HepG2 (cell line): ENCODE data around the gene SPAG4. TPM values are rescaled to one million over a fixed set of nuclear protein-coding genes. Genes with fewer than 3 reads are reported as not detected.

ENCODE experiments used
- AGO2 ChIP-seq: fragments of 200-400 bp; formaldehyde crosslinking; optimal IDR thresholded peaks from 2 replicates; pipeline ENCODE3; 2017; ENCODE audit warnings: mild to moderate bottlenecking, low read depth, low read length, moderate library complexity
- BCL3 ChIP-seq: sonication (generic); formaldehyde crosslinking; IDR thresholded peaks from 2 replicates; pipeline ENCODE4 v1.5.1; 2020; ENCODE audit warnings: mild to moderate bottlenecking, missing genetic modification reagents, moderate library complexity
- CSRNP1 ChIP-seq: sonication (generic); formaldehyde crosslinking; IDR thresholded peaks from 2 replicates; pipeline ENCODE4 v1.8.1; 2023; ENCODE audit warnings: mild to moderate bottlenecking, missing genetic modification reagents
- GATA4 ChIP-seq: sonication (generic); IDR thresholded peaks from 2 replicates; pipeline ENCODE4 v1.6.1; 2016; ENCODE audit warnings: antibody characterized with exemption, low read depth, borderline replicate concordance
- IRF2 ChIP-seq: IDR thresholded peaks from 2 replicates; pipeline ENCODE4 v1.6.1; 2018; ENCODE audit warnings: missing genetic modification reagents, missing compliant biosample characterization
- KDM5A ChIP-seq: fragments of 200-600 bp; sonication (generic); IDR thresholded peaks from 2 replicates; pipeline ENCODE4 v1.7.0; 2018; ENCODE audit warnings: antibody characterized with exemption, mild to moderate bottlenecking, low read length, borderline replicate concordance
- MAFF ChIP-seq: IDR thresholded peaks from 2 replicates; pipeline ENCODE4 v1.6.1; 2011; ENCODE audit warnings: low read depth, low read length, improper control_type of control experiment
- MYPOP ChIP-seq: sonication (generic); formaldehyde crosslinking; IDR thresholded peaks from 2 replicates; pipeline ENCODE4 v1.8.1; 2023; ENCODE audit warnings: mild to moderate bottlenecking, moderate library complexity, missing genetic modification reagents
- PLSCR1 ChIP-seq: sonication (generic); formaldehyde crosslinking; IDR thresholded peaks from 2 replicates; pipeline ENCODE4 v1.5.0; 2020; ENCODE audit warnings: missing genetic modification reagents, mild to moderate bottlenecking, borderline replicate concordance
- PTBP1 ChIP-seq: fragments of 200-400 bp; formaldehyde crosslinking; IDR thresholded peaks from 2 replicates; pipeline ENCODE4 v1.6.1; 2018; ENCODE audit warnings: low read length, low read depth; ENCODE audit not compliant: poor library complexity, severe bottlenecking
- SOX13 ChIP-seq, 3 experiments: fragments of 450-650 bp in 1 of 3; sonication (generic) in 1 of 3; formaldehyde crosslinking in 1 of 3; IDR thresholded peaks in 2 of 3; conservative IDR thresholded peaks in 1 of 3; 2 replicates each; pipeline versions ENCODE4 v1.5.0 to v1.6.1; 2016 to 2020; ENCODE audit warnings: antibody characterized with exemption in 1 of 3, mild to moderate bottlenecking in 1 of 3, missing compliant biosample characterization in 1 of 3, missing genetic modification reagents in 1 of 3, moderate library complexity in 1 of 3
- TEF ChIP-seq: sonication (generic); formaldehyde crosslinking; IDR thresholded peaks from 2 replicates; pipeline ENCODE4 v1.5.0; 2020; ENCODE audit warnings: missing genetic modification reagents
- ZBTB37 ChIP-seq: sonication (generic); formaldehyde crosslinking; IDR thresholded peaks from 2 replicates; pipeline ENCODE4 v1.4.0; 2020; ENCODE audit warnings: mild to moderate bottlenecking, missing genetic modification reagents
- ZKSCAN1 ChIP-seq: fragments of 150-350 bp; IDR thresholded peaks from 2 replicates; pipeline ENCODE4 v1.6.1; 2014; ENCODE audit warnings: low read length
- ZNF121 ChIP-seq: sonication (generic); formaldehyde crosslinking; IDR thresholded peaks from 2 replicates; pipeline ENCODE4 v1.5.0; 2020; ENCODE audit warnings: mild to moderate bottlenecking, missing genetic modification reagents
- ZNF383 ChIP-seq: sonication (generic); formaldehyde crosslinking; IDR thresholded peaks from 2 replicates; pipeline ENCODE4 v1.4.0; 2020; ENCODE audit warnings: missing genetic modification reagents, mild to moderate bottlenecking, borderline replicate concordance
- ZNF557 ChIP-seq: sonication (generic); formaldehyde crosslinking; IDR thresholded peaks from 2 replicates; pipeline ENCODE4 v1.4.0; 2020; ENCODE audit warnings: missing genetic modification reagents
- ZNF672 ChIP-seq: sonication (generic); formaldehyde crosslinking; IDR thresholded peaks from 2 replicates; pipeline ENCODE4 v1.8.1; 2022; ENCODE audit warnings: missing genetic modification reagents
- ZNF75D ChIP-seq: sonication (generic); formaldehyde crosslinking; IDR thresholded peaks from 2 replicates; pipeline ENCODE4 v1.8.1; 2023; ENCODE audit warnings: missing genetic modification reagents, mild to moderate bottlenecking, borderline replicate concordance
- ZSCAN31 ChIP-seq: sonication (generic); formaldehyde crosslinking; IDR thresholded peaks from 2 replicates; pipeline ENCODE4 v1.5.0; 2020; ENCODE audit warnings: low read depth, mild to moderate bottlenecking, missing genetic modification reagents
- polyA plus RNA-seq, 8 experiments: library from polyadenylated mRNA; depleted of rRNA in 3 of 8; stranded (reverse) in 7 of 8; unstranded in 1 of 8; fragments of >200 nt; fragmentation: Illumina TruSeq in 4 of 8; extraction: Trizol in 4 of 8; gene quantifications; 2 replicates each; pipeline versions ENCODE4 v1.2.1 to v1.2.3, GENCODE V29; 2011 to 2016; ENCODE audit warnings: low read depth in 4 of 8, missing spikeins in 1 of 8, mixed read lengths in 1 of 8; ENCODE audit not compliant: insufficient read depth in 1 of 8
- total RNA-seq, 5 experiments: library from RNA; depleted of rRNA; stranded (reverse); fragments of >200 nt; fragmentation: Illumina TruSeq; extraction: Trizol; gene quantifications; 2 replicates each; pipeline ENCODE4 v1.2.3, GENCODE V29; 2016; ENCODE audit warnings: low read depth in 1 of 5

Gene SPAG4
- total and polyA plus RNA-seq, 2 of the 13 experiments (the other 11 are each of a cell fraction or from before 2014, with no cell fraction given): 5.8 to 137 TPM

GRCh38 chr20:35616465-35617396 is 1.1 kb downstream of the SPAG4 start (continued):
- 0 out of 2 replicates have a peak, but pooled peaks have one; percentile 0 for TF ChIP-seq MAFF
- 0 out of 2 replicates have a peak, but pooled peaks have one; percentile 8 for TF ChIP-seq ZNF121 (CRISPR knock-in tag)
- TF ChIP-seq TEF (CRISPR knock-in tag): peak; percentile 70; the same call in 1 of the 2 replicates
- TF ChIP-seq ZNF672 (CRISPR knock-in tag): no peak
- TF ChIP-seq ZNF557: peak; percentile 92
- no peak for TF ChIP-seq PLSCR1 (CRISPR knock-in tag)
- TF ChIP-seq GATA4: peak; percentile 80
- TF ChIP-seq IRF2 (CRISPR knock-in tag): peak; percentile 86
- TF ChIP-seq AGO2: no peak
- no peak; the same call in 1 of the 2 replicates for TF ChIP-seq SOX13 (IDR thresholded peaks at IDR 0.05)
- peak in 1 of 2 experiments; percentile 29; a peak in 1 of 4 replicates for TF ChIP-seq SOX13 (CRISPR knock-in tag; conservative IDR thresholded peaks at IDR 0.05 in 1 of 2, IDR thresholded peaks at IDR 0.05 in 1 of 2)
- no peak for TF ChIP-seq ZNF75D (CRISPR knock-in tag)
- TF ChIP-seq CSRNP1 (CRISPR knock-in tag): peak; percentile 77
- peak; percentile 33; the same call in 1 of the 2 replicates for TF ChIP-seq ZBTB37 (CRISPR knock-in tag)
- TF ChIP-seq KDM5A: peak; percentile 68; the same call in 1 of the 2 replicates
- TF ChIP-seq ZKSCAN1: 0 out of 2 replicates have a peak, but pooled peaks have one; percentile 53
- peak; percentile 66 for TF ChIP-seq MYPOP (CRISPR knock-in tag)
- peak; percentile 49; the same call in 1 of the 2 replicates for TF ChIP-seq ZNF383 (CRISPR knock-in tag)
- TF ChIP-seq BCL3 (CRISPR knock-in tag): no peak; the same call in 1 of the 2 replicates
- peak; percentile 79 for TF ChIP-seq ZSCAN31 (CRISPR knock-in tag)
- peak; percentile 68 for TF ChIP-seq PTBP1
